SK-N-MC (cell line): ENCODE measurements around the gene OR8S1.
A peak's percentile ranks its signal among the peaks of the same experiment; 100 is the strongest.
"Not testable (repeated sequence)": the region's sequence is repeated elsewhere in the genome, so short reads cannot be mapped to it uniquely, and the experiment has no call there.

Experiments used
- DNase-seq: peaks from one replicate; pipeline ENCODE4 v3.0.0-alpha.2; 2011; ENCODE audit warnings: low read depth, low spot score
- H3K27ac ChIP-seq: fragments of 200-600 bp; sonication (generic); 2 replicates; pipeline ENCODE4 v1.5.1; 2016; ENCODE audit warnings: mixed run types
- H3K36me3 ChIP-seq: fragments of 200-600 bp; sonication (generic); 2 replicates; pipeline ENCODE4 v1.6.1; 2017; ENCODE audit warnings: antibody characterized with exemption, low read length, mixed read lengths; ENCODE audit not compliant: insufficient read depth
- H3K4me3 ChIP-seq: fragments of 200-600 bp; sonication (generic); 2 replicates; pipeline ENCODE4 v1.5.1; 2016
- H3K9ac ChIP-seq: fragments of 200-600 bp; sonication (generic); 2 replicates; pipeline ENCODE4 v1.8.0; 2017; ENCODE audit warnings: mixed run types, mixed read lengths; ENCODE audit not compliant: insufficient read length
- H3K9me3 ChIP-seq: fragments of 200-600 bp; sonication (generic); 2 replicates; pipeline ENCODE4 v1.6.1; 2017; ENCODE audit warnings: low read depth, mild to moderate bottlenecking, antibody characterized with exemption, low read length, moderate library complexity, mixed read lengths
- EZH2 ChIP-seq: fragments of 200-600 bp; sonication (generic); IDR thresholded peaks from one replicate; pipeline ENCODE4 v1.6.1; 2017; ENCODE audit warnings: antibody characterized with exemption
- FOXP2 ChIP-seq: optimal IDR thresholded peaks from 2 replicates; pipeline ENCODE3; 2011; ENCODE audit warnings: mild to moderate bottlenecking, moderate library complexity; ENCODE audit not compliant: insufficient read depth; ENCODE audit errors: extremely low read length, control extremely low read depth
- POLR2AphosphoS5 ChIP-seq: IDR thresholded peaks from 2 replicates; pipeline ENCODE4 v1.6.1; 2012; ENCODE audit warnings: mild to moderate bottlenecking, low read depth, low read length, borderline replicate concordance

Gene OR8S1

GRCh38 chr12:48525332-48525731 lies at the start of gene OR8S1:
OR8S1 (plus strand) TSS chr12:48525632; CDS start chr12:48525632, 0 bp downstream.
- TF ChIP-seq EZH2 (no peak), FOXP2 (no peak), POLR2AphosphoS5 (no peak)
- Histone ChIP-seq H3K27ac (no peak within 1 kb of the TSS), H3K9ac (no peak within 1 kb of the TSS), H3K36me3 (no peaks in the 10 kb centered on the region), H3K4me3 (no peak within 1 kb of the TSS), H3K9me3 (no peaks in the 10 kb centered on the region)
- DNase-seq = no peak

DNA sequence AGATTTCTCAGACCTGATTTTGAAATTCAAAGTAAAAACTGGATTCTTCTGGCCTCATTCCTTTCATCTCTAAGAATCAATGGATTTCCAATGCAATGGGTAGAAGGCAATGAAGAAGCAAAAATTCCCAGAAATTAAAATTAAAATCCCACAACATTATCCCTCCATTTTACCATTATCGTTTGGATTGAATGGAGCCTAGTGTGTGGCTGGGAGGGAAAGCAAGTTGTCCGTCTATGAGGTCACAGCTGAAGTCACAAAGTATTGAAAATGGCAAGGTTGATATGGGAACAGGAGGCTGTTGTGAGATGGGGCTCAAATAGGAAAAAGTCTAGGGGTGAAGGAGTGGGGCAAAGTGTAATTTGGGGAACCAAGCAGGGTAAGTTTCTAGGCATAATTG lies 43.2 kb upstream of the OR8S1 start, which contains the start of gene C12orf54:
TSS of gene C12orf54 (plus strand) at position 301 of the 400 bp plus-strand sequence. CDS start 799 bp downstream, outside the sequence.
- Histone ChIP-seq H3K36me3 (no peaks in the 10 kb centered on the region), H3K9me3 (no peaks in the 10 kb centered on the region), H3K9ac (no peak within 1 kb of the TSS), H3K4me3 (no peak within 1 kb of the TSS), H3K27ac (no peak within 1 kb of the TSS)
- TF ChIP-seq FOXP2 (no peak), POLR2AphosphoS5 (no peak), EZH2 (no peak)
- DNase-seq = no peak

GRCh38 chr12:48482930-48483329 lies 42.5 kb upstream of the OR8S1 start:
- no peak for TF ChIP-seq FOXP2
- no peak for TF ChIP-seq POLR2AphosphoS5
- no peak for TF ChIP-seq EZH2
- no peaks in the 10 kb centered on the region for H3K9me3 ChIP-seq
- no peak overlapping the region for H3K4me3 ChIP-seq
- H3K9ac ChIP-seq = no peak overlapping the region
- H3K27ac ChIP-seq = no peak overlapping the region
- DNase-seq = no peak
- no peaks in the 10 kb centered on the region for H3K36me3 ChIP-seq

DNA sequence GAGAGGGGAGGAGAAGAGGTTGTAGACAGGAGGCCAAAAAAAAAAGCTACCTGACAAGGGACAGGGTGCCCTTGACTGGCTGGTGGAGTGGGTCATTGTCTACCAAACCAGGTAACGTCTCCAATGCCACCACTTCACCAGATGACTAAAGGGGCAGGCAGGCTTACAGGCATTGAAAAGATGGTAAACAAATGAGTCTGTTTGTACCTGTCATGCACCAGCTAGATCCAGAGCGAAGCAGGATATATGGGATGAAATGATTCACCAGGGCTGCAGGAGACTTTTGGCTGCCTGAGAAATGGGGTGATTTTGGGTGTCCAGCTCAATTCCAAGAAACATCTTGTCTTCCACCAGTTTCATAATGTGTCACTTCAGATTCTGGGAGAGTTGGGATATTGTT lies 39.2 kb upstream of the OR8S1 start:
- H3K9me3 ChIP-seq = no peaks in the 10 kb centered on the region

GRCh38 chr12:48486679-48487078 lies 38.8 kb upstream of the OR8S1 start:
- no peaks in the 10 kb centered on the region for H3K36me3 ChIP-seq
- H3K9me3 ChIP-seq = no peaks in the 10 kb centered on the region
- H3K27ac ChIP-seq = no peak overlapping the region
- H3K4me3 ChIP-seq = no peak overlapping the region
- H3K9ac ChIP-seq = no peak overlapping the region
- DNase-seq = no peak
- TF ChIP-seq POLR2AphosphoS5 = no peak
- no peak for TF ChIP-seq EZH2
- no peak for TF ChIP-seq FOXP2

More for the DNA sequence above, 39.2 kb upstream of the OR8S1 start:
- Histone ChIP-seq H3K4me3 (no peak overlapping the region), H3K27ac (no peak overlapping the region), H3K36me3 (no peaks in the 10 kb centered on the region), H3K9ac (no peak overlapping the region)
- DNase-seq = no peak
- TF ChIP-seq POLR2AphosphoS5 (no peak), EZH2 (no peak), FOXP2 (no peak)

GRCh38 chr12:48489012-48489411 lies 36.4 kb upstream of the OR8S1 start:
- DNase-seq = no peak
- Histone ChIP-seq H3K27ac (no peak overlapping the region), H3K36me3 (no peaks in the 10 kb centered on the region), H3K9me3 (no peaks in the 10 kb centered on the region), H3K9ac (no peak overlapping the region), H3K4me3 (no peak overlapping the region)
- TF ChIP-seq EZH2 = no peak

DNA sequence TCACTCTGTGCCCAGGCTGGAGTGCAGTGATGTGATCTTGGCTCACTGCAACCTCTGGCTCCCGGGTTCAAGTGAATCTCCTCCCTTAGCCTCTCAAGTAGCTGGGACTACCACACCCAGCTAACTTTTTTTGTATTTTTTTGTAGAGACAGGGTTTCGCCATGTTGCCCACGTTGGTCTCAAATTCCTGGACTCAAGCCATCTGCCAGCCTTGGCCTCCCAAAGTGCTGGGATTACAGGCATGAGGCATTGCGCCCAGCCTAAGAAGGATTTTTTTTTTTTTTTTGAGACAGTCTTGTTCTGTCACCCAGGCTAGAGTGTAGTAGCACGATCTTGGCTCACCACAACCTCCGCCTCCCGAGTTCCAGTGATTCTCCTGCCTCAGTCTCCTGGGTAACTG lies 36.0 kb upstream of the OR8S1 start:
- H3K9me3 ChIP-seq, H3K4me3 ChIP-seq, H3K9ac ChIP-seq, H3K36me3 ChIP-seq, DNase-seq, H3K27ac ChIP-seq: not testable (repeated sequence)

DNA sequence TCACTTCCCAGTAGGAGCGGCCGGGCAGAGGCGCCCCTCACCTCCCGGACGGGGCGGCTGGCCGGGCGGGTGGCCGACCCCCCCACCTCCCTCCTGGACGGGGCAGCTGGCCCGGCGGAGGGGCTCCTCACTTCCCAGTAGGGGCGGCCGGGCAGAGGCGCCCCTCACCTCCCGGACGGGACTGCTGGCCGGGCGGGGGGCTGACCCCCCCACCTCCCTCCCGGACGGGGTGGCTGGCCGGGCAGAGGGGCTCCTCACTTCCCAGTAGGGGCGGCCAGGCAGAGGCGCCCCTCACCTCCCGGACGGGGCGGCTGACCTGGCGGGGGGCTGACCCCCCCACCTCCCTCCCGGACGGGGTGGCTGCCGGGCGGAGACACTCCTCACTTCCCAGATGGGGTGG lies 25.2 kb upstream of the OR8S1 start:
- not testable (repeated sequence) for DNase-seq, H3K4me3 ChIP-seq, H3K27ac ChIP-seq, H3K36me3 ChIP-seq, H3K9me3 ChIP-seq, H3K9ac ChIP-seq

DNA sequence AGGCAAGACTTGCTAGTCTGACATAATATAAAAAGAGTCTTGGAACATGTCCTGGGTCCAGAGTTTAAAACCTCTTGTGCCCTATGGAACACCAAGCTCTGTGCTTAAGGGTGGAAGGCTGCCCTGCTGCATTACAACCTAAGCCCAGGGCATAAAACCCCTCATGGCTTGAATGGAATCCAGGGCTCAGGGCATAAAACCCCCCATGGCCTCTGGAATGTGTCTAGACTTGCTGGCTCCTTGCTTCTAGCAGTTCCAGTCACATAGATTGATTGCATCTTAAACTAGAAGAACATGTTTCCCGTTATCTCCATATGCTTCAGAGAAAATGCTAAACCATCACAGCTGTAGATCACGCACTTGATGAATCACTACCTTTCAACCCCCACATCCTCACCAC lies 18.6 kb upstream of the OR8S1 start:
- DNase-seq = peak; percentile 51
- not testable (repeated sequence) for H3K36me3 ChIP-seq, H3K9ac ChIP-seq, H3K9me3 ChIP-seq
- Histone ChIP-seq H3K4me3 (peak overlapping the region; percentile 59; the same call in 1 of the 2 replicates), H3K27ac (peak overlapping the region; percentile 66)

GRCh38 chr12:48508987-48509386 lies 16.4 kb upstream of the OR8S1 start:
- no peak for DNase-seq

More at GRCh38 chr12:48508987-48509386, 16.4 kb upstream of the OR8S1 start:
- peak overlapping the region; percentile 73 for H3K27ac ChIP-seq
- peak overlapping the region; percentile 37 for H3K4me3 ChIP-seq
- H3K36me3 ChIP-seq = no peaks in the 10 kb centered on the region
- TF ChIP-seq FOXP2 (no peak), EZH2 (no peak), POLR2AphosphoS5 (no peak)
- no peak overlapping the region for H3K9ac ChIP-seq
- no peaks in the 10 kb centered on the region; the same call in 1 of the 2 replicates for H3K9me3 ChIP-seq
